ENCODE results near the gene TNFAIP8L1.

The TNFAIP8L1 gene

DNA sequence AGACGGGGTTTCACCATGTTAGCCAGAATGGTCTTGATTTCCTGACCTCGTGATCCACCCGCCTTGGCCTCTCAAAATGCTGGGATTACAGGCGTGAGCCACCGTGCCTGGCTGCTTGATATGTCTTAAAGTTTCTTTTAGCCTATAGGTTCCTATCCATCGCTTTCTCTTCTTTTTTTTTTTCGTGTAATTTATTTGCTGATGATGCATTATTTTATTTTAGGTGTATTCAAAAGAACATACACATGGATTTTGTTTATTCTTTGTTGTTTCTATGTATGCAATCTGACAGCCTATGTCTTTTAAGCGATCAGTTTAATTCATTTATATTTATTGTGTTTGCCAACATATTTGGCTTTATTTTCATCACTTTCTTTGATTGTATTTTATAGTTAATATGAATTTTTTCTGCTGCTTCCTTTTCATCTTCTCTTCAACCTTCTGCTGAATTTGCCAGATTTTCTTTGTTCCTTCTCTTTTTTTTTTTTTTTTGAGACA, 26.0 kb upstream of the TNFAIP8L1 start:
- DNase-seq (ENCODE audit: low read depth), result no peak

DNA sequence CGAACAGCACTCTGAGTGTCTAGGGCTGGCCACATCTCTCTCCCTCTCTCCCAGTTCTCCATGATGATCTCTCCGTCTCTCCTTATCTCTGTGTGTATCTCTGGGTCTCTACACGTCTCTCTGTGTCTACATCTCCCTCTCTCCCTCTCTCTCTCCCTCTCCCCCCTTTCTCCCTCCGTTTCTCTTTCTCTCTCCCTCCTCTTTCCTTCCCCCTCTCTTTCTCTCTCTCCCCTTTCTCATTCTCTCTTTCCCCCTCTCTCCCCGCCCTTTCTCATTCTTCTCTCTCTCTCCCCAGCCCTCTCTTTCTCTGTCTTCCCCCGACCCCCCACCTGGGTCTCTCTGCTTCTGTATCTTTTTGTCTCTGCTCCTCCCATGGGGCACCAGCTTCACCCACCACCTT, 21.3 kb upstream of the TNFAIP8L1 start:
- DNase-seq (ENCODE audit: low read depth), result no peak

DNA sequence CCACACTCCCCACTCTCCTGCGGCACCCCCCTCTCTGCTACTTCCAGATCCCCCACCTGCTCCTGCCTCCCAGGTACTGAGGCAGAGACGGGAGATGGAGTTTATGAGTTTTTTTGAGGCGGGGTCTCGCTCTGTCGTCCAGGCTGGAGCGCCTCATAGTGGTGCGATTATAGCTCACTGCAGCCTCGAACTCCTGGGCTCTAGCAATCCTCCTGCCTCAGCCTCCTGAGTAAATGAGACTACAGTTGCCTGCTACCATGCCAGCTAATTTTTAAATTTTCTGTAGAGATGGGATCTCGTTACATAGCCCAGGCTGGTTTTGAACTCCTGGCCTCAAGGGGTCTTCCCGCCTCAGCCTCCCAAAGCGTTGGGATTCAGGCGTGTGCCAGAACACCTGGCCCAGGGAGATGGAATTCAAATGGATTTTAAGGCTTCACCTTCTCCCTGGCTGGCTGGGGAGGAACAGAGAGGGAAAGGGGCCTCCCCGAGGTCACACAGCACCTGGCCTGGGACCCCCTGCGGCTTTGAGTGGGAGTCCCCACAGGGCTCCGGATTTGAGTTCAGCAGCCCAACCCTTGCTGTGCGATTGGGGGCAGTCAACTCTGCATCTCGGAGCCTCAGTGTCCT, 19.5 kb upstream of the TNFAIP8L1 start:
- DNase-seq (ENCODE audit: low read depth), result no peak

DNA sequence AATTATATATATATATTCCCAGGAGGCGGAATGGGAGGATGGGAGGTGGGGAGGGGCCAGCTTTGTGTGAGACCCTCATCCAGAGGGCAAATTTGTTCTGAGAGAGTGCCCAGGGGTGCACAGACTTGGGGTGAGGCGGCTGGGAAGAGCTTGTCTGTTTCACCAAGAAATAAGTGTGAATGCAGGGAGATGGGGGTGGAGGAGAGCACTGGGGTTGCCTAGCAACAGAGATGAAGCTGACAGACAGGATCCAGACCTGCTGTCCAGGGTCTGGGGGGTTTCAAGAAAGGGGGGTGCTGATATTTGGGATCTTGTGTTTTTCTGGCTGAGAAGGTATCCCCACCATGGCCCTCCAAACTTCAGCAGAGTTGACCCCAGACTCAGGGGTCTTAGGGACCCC, 18.6 kb upstream of the TNFAIP8L1 start:
- no peak for DNase-seq (ENCODE audit: low read depth)

DNA sequence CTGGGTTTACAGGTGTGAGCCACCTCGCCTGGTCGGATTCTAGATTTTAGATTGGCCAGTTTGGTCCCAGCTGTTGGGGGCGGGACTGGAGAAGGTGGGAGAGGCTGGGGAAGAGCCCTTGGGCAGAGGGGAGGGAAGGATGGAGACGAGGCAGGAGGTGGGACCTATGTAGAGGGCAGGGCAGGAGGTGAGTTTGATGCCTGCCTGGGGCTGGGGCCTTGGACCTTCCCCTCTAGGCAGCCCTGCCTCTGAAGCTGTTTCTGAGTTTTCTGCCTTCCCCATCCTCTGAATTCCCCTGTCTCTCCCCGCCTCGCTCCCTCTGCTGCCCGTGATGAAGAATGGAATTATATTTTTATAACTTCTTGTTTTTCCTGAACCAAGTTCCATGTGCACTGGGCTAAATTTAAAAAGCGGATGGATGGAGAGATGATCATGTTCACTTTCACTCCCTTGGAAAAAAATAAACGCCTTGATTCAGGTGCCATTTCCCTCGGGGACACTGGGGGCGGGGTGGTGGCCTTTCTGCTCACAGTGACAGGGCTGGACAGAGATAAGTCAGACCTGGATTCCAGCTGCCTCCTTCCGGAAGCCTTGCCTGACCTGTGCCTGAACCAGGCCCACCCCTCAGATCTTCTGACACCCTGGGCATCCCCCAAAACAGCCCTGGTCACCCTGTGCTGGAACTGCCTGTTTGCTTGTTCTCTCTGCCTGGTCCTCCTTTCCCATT, 16.5 kb upstream of the TNFAIP8L1 start:
- no peak for DNase-seq (ENCODE audit: low read depth)

DNA sequence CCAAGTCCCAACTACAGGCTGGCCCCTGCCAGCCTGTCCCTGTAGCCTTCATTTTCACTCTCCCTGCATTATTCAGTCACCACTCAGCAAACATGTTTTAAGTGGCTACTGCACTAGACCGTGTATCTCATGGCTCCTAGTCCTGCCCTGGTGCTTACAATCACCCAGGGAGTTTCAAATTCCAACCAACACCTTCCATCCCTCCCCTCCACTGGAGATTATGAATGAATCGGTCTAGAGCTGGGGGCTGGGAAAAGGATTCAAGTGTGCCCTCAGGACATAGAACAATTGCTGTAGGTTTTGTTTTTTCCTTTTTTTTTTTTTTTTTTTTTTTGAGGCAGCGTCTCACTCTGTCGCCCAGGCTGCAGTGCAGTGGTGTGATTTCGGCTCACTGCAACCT, 15.0 kb upstream of the TNFAIP8L1 start:
- DNase-seq (ENCODE audit: low read depth), result no peak

DNA sequence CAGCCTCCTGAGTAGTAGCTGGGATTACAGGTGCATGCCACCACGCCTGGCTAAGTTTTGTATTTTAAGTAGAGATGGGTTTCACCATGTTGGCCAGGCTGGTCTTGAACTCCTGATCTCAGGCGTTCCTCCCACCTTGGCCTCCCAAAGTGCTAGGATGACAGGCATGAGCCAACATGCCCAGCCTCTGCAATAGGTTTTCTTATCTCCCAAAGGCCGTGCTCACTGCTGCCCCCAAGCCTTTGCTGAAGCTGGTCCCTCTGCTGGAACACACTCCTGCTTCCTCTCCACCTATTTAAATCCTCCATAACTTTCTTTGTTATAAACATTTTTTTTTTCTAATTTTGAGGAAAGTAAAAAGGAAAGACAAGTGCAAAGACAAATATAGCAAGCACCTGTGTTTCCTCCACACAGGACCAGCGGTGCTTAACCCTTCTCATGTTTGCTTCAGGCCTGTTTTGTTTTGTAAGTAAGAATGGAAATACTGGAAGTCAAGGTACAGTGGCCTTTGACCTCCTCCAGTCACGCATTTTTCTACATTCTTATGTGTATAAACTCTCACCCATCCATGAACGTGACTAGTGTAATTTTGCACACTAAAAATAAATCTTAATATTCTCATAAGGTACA, 14.5 kb upstream of the TNFAIP8L1 start:
- DNase-seq (ENCODE audit: low read depth), result no peak

DNA sequence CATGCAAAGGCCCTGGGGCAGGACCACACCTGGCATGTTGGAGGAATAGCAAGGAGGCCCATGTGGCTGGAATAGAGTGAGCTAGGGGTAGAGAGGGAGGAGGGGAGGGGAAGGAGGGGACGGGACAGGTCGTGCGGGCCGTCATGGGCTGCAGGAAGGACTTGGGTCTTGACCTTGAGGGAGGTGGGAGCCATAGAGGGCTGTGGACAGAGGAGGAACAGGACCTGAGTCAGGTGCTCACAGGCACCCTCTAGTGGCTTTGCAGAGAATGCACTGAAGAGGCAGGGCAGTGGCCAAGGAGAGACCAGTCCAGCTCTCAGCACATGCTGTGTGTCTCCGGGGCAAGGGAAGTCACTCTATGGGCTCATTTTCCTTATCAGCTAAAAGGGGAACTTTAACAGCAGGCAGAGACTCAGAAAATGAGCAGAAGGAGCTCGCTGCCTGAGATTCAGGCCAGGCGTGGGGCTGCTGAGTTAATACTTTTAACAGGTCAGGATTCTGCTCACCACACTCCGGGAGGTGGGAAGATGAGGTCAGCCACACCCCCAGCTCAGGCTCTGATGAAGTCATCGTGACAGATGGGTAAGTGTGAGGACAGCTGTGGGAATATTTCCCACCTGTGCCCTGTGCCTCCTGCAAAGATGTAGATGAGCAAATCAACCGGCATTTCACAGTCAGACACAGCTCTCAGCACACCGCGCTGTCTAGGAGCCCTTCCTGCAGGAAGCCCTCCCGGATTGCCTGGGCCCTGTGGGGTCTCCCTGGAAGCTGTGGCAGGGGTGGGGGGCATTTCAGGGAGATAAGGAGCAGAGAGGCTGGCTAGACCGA, 6.0 kb upstream of the TNFAIP8L1 start:
- peak; percentile 41 for DNase-seq (ENCODE audit: low read depth)

DNA sequence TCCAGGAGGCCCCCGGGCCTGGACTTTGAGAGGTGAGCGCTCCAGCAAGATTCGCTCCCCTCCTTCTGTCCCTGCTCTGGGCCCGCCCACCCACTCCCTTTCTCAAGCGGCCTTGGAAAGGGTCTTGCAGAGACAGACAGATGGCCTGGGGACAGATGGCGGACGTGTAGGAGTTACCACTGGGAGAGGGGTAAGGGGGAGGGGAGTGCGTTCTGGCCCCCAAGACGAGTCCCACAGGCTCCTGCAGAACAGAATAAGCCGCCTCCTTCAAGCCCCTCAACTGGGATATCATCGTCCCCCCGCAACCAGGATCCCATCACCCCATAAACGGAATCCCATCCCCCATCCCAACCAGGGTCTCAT, 3.6 kb upstream of the TNFAIP8L1 start:
- no peak for DNase-seq (ENCODE audit: low read depth)

DNA sequence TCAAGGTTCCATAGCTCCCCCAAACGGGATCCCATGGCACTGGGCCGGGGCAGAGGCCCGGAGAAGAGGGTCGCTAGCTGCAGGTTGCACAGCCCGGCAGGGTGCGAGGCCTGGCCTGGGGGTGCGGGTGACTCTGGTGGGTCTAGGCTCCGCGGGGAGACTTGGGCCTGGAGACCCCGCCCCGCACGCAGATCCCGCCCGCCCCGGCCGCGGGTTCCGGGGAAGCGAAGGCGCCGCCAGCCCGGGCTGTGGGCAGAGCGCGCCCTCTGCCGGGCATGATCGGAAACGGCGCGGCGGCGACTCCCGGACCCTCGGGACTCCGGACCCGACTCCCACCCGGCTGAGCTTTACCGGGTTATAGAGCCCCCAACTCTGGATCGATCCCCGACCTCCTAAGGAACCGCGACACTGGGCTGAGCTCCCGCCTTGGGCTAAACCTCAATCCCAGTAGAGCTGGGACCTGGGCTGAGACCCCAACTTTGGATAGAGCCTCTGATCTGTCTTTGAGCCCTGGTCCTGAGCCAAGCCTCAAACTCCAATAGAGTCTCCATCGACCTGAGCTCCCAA, 3.1 kb upstream of the TNFAIP8L1 start:
- no peak for DNase-seq (ENCODE audit: low read depth)

DNA sequence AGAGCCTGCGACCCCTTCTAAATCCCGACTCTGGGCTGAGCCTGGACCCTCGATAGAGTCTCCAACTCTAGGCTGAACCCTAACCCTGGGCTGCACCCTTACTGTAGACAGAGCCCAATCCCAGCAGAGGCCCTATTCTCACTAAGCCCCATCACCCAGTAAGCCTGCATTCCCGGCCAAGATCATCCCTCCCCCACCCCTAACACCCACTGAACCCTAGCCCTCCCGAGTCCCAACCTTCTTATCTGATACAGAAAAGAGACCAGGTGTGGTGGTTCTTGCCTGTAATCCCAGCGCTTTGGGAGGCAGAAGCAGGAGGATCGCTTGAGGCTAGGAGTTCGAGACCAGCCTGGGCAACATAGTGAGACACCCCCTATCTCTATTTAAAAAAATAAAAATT, 2.6 kb upstream of the TNFAIP8L1 start:
- DNase-seq (ENCODE audit: low read depth), result no peak

DNA sequence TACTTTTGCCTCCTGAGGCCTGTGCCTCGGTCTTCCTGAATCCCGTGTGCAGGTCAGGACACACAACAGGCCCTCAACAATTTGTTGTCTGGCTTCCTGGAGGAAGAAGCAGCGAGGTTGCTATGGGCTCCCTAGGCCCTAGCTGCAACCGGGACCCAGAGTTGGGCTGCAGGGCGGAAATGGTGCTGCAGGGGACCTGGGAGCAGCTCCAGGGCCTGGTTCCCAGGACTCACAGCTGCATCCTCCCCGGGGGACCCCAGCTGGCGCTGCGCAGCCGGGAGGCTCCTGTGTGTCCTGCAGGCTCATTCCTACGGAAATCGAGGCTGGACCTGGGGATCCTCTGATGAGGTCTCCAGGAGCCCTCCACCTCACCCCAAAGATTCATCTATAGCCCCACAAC, 999 bp upstream of the TNFAIP8L1 start:
- no peak for DNase-seq (ENCODE audit: low read depth)

DNA sequence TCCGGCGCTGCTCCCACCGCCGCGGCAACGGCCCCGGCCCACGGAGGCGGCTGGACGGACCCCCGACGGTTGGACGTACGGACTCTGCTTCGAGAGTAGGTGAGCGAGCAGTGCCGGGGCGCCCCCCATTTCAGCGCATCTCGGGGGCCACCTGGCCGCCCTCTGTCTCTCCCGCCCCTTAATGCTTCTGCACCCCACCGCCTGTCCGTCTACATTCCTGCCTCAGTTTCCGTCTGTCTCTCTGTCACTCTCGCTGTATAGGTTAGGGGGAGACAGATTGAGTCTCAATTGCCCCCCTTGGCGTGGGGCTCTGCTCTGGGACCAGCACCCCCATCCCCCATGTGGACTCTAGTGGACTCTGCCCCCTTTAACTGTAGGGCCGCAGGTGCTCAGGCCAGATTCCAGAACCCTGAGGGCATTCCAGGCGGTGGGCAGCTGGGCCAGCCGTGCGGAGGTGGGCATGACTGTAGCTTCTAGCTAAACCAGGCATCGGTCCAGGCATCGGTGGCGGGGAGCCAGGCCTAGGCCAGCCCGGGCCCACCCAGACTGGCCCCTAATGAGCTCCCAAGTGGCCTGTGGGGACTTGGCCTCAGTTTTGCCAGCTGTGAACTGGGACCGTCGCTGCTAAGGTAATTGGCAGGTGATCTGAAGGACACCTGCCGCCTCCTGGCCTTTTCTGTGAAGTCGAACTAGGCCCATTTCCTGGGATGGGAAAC, 373 bp downstream of the TNFAIP8L1 start:
- DNase-seq (ENCODE audit: low read depth), result no peak

DNA sequence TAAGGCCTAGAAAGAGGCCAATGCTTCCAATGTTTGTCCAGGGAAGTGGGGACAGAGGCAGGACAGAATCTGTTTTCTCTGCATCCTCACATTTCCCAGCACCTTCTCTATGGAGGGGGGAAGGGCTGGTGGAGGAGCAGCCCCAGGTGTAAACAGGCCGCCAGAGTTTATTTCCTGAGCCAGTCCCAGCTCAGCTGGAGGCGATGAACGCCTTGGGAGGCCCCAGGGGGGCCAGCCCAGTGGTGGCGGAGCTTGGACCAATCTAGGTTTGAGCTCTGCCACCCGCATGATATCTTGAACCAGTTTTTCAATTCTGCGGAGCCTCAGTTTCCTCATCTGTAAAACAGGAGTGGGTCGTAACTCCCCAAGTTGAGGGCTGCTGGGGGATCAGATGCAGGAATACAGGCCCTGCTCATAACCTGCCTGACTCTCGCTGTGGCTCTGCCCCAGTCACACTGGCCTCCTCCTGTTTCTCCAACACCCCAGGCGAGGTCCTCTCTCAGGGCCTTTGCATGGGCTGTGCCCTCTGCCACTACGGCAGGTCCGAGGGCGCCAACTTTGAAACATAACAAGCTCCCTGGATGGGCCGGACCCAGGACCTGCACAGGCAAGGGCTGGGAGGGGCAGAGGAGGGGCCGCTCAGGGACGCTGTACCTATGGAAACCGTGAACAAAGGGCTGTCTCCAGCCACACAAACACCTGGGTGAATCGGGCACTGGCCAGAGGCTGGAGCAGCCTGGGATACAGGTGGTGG, 1.1 kb downstream of the TNFAIP8L1 start:
- no peak for DNase-seq (ENCODE audit: low read depth)

DNA sequence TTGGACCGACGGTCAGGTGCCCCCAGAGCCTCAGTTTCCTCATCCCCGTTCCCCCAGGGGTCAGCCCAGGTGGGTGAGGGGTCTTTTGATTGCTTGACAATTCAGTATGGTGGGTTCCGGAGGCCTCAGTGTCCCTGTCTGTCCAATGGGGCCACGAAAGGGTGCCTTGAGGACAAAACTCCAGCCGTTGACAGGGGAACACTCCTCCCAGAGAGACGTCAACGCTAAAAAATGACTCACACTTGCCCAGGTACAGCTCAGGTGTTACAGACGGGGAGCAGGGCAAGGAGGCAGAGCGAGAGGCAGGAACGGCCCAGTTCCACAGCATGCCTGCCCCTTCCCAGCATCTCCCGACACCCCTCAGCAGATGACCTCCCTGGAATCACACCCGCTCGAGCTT, 1.8 kb downstream of the TNFAIP8L1 start:
- DNase-seq (ENCODE audit: low read depth), result no peak

DNA sequence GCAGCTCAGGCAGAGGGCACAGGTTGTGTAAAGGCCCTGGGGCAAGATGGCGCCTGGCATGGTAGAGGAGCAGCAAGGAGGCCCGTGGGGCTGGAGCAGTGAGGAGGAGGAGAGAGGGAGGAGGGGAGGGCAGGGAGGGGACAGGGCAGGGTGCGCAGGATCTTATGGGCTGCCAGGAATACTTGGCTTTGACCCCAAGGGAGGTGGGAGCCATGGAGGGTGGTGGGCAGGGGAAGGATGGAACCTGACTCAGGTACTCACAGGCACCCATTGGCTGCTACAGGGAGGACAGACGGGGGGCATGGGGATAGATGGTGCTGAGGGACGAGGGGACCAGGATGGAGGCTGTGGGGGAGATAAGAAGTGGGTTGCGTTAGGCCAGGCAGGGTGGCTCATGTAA, 3.3 kb downstream of the TNFAIP8L1 start:
- no peak for DNase-seq (ENCODE audit: low read depth)

DNA sequence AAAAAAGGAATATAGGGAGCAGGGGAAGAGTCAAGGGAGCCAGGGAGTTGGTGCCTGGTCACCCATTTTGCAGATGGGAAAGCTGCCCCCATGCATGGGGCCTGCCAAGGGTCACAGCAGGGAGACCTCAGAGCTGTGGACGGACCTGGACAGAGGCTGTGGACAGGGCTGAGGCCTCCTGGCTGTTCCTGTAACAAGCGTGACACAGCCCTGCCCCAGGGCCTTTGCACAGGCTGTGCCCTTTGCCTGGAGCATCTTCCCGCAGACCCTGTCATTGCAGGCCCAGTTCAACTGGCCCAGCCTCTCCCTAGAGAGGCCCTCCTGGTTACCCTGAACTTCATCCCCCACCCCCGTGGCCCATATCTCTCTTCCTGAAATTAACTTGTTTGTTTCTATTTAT, 6.4 kb downstream of the TNFAIP8L1 start:
- DNase-seq (ENCODE audit: low read depth), result no peak

DNA sequence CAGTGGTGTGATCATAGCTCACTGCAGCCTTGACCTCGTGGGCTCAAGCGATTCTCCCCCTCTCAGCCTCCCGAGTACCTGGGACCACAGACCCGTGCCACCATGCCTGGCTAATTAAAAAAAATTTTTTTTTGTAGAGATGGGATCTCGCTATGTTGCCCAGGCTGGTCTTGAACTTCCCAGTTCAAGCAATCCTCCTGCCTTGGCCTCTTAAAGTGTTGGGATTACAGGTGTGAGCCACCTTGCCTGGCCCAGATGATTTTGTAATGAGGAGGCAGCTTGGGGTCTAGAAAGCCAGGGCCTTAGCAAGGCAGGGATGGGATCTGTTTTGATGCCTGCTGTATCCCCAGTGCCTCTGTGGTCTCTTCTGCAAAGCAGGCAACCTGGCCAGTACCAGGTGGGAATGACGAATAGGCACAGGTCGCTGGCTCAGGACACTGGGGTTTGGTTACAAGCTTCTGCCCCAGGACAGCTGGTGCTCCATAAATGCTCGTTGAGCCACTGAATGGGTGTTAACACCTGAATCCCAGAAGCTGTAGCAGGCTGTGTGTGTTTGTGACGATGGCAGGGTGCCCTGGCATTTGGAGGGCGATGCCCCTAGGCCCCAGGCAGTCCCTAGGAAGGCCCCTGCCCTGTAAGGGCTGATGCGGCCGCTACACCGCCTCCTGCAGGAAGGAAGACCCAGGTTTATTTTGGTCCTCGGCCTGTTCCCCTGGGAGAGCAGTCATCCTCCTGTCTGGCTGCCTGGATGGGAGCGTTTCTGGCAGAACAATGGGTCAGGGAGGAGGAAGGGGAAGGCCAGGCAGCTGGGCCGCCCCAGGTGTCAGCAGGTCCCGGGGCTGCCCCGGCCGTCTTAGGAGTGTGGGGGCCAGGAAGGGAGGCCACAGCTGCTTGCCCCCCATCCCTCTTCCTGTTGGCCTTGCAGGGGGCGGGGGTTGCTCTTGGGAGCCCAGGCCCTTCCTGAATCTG, 8.6 kb downstream of the TNFAIP8L1 start:
- DNase-seq (ENCODE audit: low read depth), result no peak

DNA sequence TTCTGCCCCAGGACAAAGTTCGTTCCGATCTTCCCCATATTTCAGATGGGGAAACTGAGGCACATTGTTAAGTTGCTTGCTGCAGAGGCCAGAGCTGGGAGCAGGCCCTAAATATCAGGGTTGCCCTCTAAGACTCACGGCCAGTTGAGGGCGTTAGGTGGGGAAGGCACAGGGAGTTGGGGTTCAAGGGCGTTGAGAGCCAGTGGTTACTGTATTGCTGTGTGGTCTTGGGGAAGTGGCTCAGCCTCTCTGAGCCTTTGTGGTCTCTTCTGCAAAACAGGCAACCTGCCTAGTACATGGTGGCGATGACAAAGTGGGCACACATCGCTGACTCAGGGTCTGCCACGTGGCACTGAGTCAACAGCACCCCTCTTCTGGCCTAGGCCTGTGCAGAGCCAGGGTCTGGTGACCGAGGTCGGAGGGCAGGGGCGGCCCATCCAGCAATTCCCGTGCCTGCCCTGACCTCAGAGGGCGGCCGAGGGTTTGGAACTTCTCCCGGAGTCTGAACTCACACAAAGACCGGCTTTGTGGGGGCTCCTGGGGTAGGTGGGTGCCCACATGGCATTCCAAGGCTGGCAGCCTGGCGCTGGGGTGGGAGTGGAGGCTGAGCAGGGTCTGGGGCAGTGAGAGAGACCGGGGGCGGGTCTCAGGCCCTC, 10.2 kb downstream of the TNFAIP8L1 start:
- DNase-seq (ENCODE audit: low read depth), result no peak

Data from GM04504 (cell line).